Frontal cortex (tissue), 4 donors: ENCODE measurements around the gene LAMTOR2. TPM values are rescaled to one million over a fixed set of nuclear protein-coding genes. Genes with fewer than 3 reads are reported as not detected.
"Not testable (repeated sequence)": the region's sequence is repeated elsewhere in the genome, so short reads cannot be mapped to it uniquely, and the experiment has no call there.

ENCODE experiments used
- DNase-seq, 2 donors: peaks; one replicate each; pipeline ENCODE4 v3.0.0; 2012; ENCODE audit warnings: low spot score in 2 of 2
- FAIRE-seq: peaks from 2 replicates; lab custom pipeline; 2012; peaks lifted over from hg19 to GRCh38; lab: Jason Lieb, UNC
- total RNA-seq: library from RNA; depleted of rRNA; stranded (reverse); fragments of >200 nt; gene quantifications from one replicate; pipeline ENCODE4 v1.2.3, GENCODE V29; 2014
- donor health status: control.
- donor health status: control.
- donor health status: control.

Gene LAMTOR2
- total RNA-seq, 1 donor from 2014 or later: 36.3 TPM

- FAIRE-seq: no peak
Observed at GRCh38 chr1:156051011-156051725, 3.4 kb upstream of the LAMTOR2 start.

GRCh38 chr1:156052862-156053767 lies 1.5 kb upstream of the LAMTOR2 start:
- no peak for FAIRE-seq

More at GRCh38 chr1:156051011-156051725, 3.4 kb upstream of the LAMTOR2 start:
- no peak for DNase-seq

GRCh38 chr1:156053768-156054499 lies 648 bp upstream of the LAMTOR2 start, which contains the start of gene UBQLN4:
UBQLN4 (minus strand) TSS chr1:156053798; CDS start chr1:156053701, 97 bp downstream.
- FAIRE-seq (no peak), DNase-seq (peak; percentile 88 to 93)

More at GRCh38 chr1:156052862-156053767, 1.5 kb upstream of the LAMTOR2 start:
- DNase-seq: peak; percentile 55 to 64

GRCh38 chr1:156055281-156056048 lies 883 bp downstream of the LAMTOR2 start:
- no peak for DNase-seq
- FAIRE-seq: no peak

- DNase-seq: no peak
- no peak for FAIRE-seq
Observed at GRCh38 chr1:156056326-156056849, 1.8 kb downstream of the LAMTOR2 start.

- FAIRE-seq (no peak), DNase-seq (no peak)
Observed at GRCh38 chr1:156060937-156061636, 6.5 kb downstream of the LAMTOR2 start, which contains the start of gene RAB25. RAB25 (plus strand) TSS chr1:156061160; CDS start chr1:156061401, 241 bp downstream.

- DNase-seq (no peak), FAIRE-seq (no peak)
Observed at GRCh38 chr1:156062189-156062588, 7.6 kb downstream of the LAMTOR2 start.

GRCh38 chr1:156063997-156064285 lies 9.4 kb downstream of the LAMTOR2 start:
- no peak for FAIRE-seq

GRCh38 chr1:156064615-156065014 lies 10.0 kb downstream of the LAMTOR2 start:
- no peak for FAIRE-seq
- DNase-seq: no peak

More at GRCh38 chr1:156063997-156064285, 9.4 kb downstream of the LAMTOR2 start:
- no peak for DNase-seq

- FAIRE-seq (no peak), DNase-seq (no peak)
Observed at GRCh38 chr1:156065212-156065611, 10.6 kb downstream of the LAMTOR2 start.

- DNase-seq (no peak), FAIRE-seq (no peak)
Observed at GRCh38 chr1:156065871-156066270, 11.3 kb downstream of the LAMTOR2 start.

- no peak for DNase-seq
- FAIRE-seq: no peak
Observed at GRCh38 chr1:156067262-156067661, 12.7 kb downstream of the LAMTOR2 start.

- DNase-seq: no peak
- FAIRE-seq: no peak
Observed at GRCh38 chr1:156069490-156070455, 15.2 kb downstream of the LAMTOR2 start.

- no peak for DNase-seq
Observed at GRCh38 chr1:156070548-156070947, 16.0 kb downstream of the LAMTOR2 start.

GRCh38 chr1:156071332-156071816 lies 16.8 kb downstream of the LAMTOR2 start:
- not testable (repeated sequence) for FAIRE-seq, DNase-seq

More at GRCh38 chr1:156070548-156070947, 16.0 kb downstream of the LAMTOR2 start:
- FAIRE-seq: no peak

- no peak for FAIRE-seq
- DNase-seq: no peak
Observed at GRCh38 chr1:156072251-156072650, 17.7 kb downstream of the LAMTOR2 start.

- DNase-seq (no peak), FAIRE-seq (no peak)
Observed at GRCh38 chr1:156073110-156073687, 18.6 kb downstream of the LAMTOR2 start.
